H1 (cell line): ENCODE measurements around the gene ZSCAN4. TPM values are rescaled to one million over a fixed set of nuclear protein-coding genes. Genes with fewer than 3 reads are reported as not detected.

Experiments
- CTCF ChIA-PET: fragments of 300-600 bp; sonication (Branson Sonifier 250); formaldehyde crosslinking; loops from one replicate; lab custom pipeline; 2021; ENCODE audit not compliant: partially characterized antibody; lab: Charles Lee
- POLR2A ChIA-PET: fragments of 300-600 bp; sonication (Branson Sonifier 250); formaldehyde crosslinking; loops from one replicate; lab custom pipeline; 2021; ENCODE audit warnings: inconsistent platforms; ENCODE audit not compliant: partially characterized antibody; lab: Charles Lee
- DNase-seq, 2 experiments: peaks; one replicate each; pipeline versions ENCODE4 v3.0.0 to v3.0.0-alpha.2; 2010 to 2022; ENCODE audit warnings: low spot score in 2 of 2, low read depth in 1 of 2, mixed read lengths in 1 of 2
- FAIRE-seq: peaks from 2 replicates; lab custom pipeline; 2011; peaks lifted over from hg19 to GRCh38; lab: Jason Lieb, UNC
- H2AFZ ChIP-seq: 2 replicates; pipeline ENCODE4 v1.8.1; 2012; ENCODE audit warnings: low read length, inconsistent platforms
- H2AK5ac ChIP-seq: 2 replicates; pipeline ENCODE4 v1.6.1; 2013; ENCODE audit warnings: low read depth, low read length
- H2BK120ac ChIP-seq: replicated peaks from 2 replicates; pipeline ENCODE3; 2013; ENCODE audit warnings: low read depth, low read length, inconsistent platforms
- H2BK12ac ChIP-seq: 2 replicates; pipeline ENCODE4 v1.6.1; 2013; ENCODE audit warnings: low read depth, low read length
- H2BK15ac ChIP-seq: 2 replicates; pipeline ENCODE4 v1.6.1; 2013; ENCODE audit warnings: low read length
- H2BK20ac ChIP-seq: 2 replicates; pipeline ENCODE4 v1.6.1; 2013; ENCODE audit warnings: low read length
- H2BK5ac ChIP-seq: 2 replicates; pipeline ENCODE4 v1.6.1; 2013; ENCODE audit warnings: low read depth, low read length
- H3K14ac ChIP-seq: 2 replicates; pipeline ENCODE4 v1.6.1; 2013; ENCODE audit warnings: inconsistent platforms; ENCODE audit not compliant: insufficient read length
- H3K18ac ChIP-seq: 2 replicates; pipeline ENCODE4 v1.6.1; 2013; ENCODE audit warnings: low read length; ENCODE audit errors: extremely low read depth
- H3K23ac ChIP-seq: 2 replicates; pipeline ENCODE4 v1.6.1; 2013; ENCODE audit warnings: inconsistent platforms; ENCODE audit not compliant: insufficient read length
- H3K23me2 ChIP-seq: 2 replicates; pipeline ENCODE4 v1.6.1; 2013; ENCODE audit warnings: low read depth, low read length
- H3K27ac ChIP-seq: 2 replicates; pipeline ENCODE4 v1.6.1; 2011; ENCODE audit warnings: low read depth, low read length, inconsistent platforms
- H3K27me3 ChIP-seq, 4 experiments: replicated peaks in 1 of 4; 1 replicate in 1 of 4; 2 replicates in 3 of 4; pipeline versions ENCODE4 v1.6.1 to v1.8.1; 2011 to 2013; ENCODE audit warnings: low read length in 3 of 4, mild to moderate bottlenecking in 3 of 4, inconsistent platforms in 2 of 4, mixed read lengths in 2 of 4, moderate library complexity in 1 of 4; ENCODE audit not compliant: control insufficient read depth in 3 of 4, insufficient read depth in 3 of 4; ENCODE audit errors: extremely low read depth in 1 of 4
- H3K36me3 ChIP-seq, 4 experiments: 2 replicates each; pipeline versions ENCODE4 v1.6.1 to v1.8.1; 2011 to 2013; ENCODE audit warnings: mild to moderate bottlenecking in 4 of 4, low read length in 3 of 4, moderate library complexity in 2 of 4, control low read depth in 1 of 4, inconsistent platforms in 1 of 4; ENCODE audit not compliant: insufficient read depth in 4 of 4, control insufficient read depth in 2 of 4
- H3K4ac ChIP-seq: replicated peaks from 2 replicates; pipeline ENCODE3; 2013; ENCODE audit warnings: low read length, low read depth, mixed read lengths, inconsistent platforms; ENCODE audit not compliant: insufficient read length
- H3K4me1 ChIP-seq, 4 experiments: replicated peaks in 1 of 4; 1 replicate in 1 of 4; 2 replicates in 3 of 4; pipeline versions ENCODE4 v1.6.1 to v1.8.1; 2011 to 2013; ENCODE audit warnings: low read length in 3 of 4, inconsistent platforms in 2 of 4, mixed read lengths in 1 of 4; ENCODE audit not compliant: insufficient read depth in 4 of 4, control insufficient read depth in 3 of 4
- H3K4me2 ChIP-seq, 2 experiments: 2 replicates each; pipeline versions ENCODE4 v1.6.1 to v1.8.1; 2011 to 2013; ENCODE audit warnings: low read depth in 2 of 2, low read length in 2 of 2, control low read depth in 1 of 2, inconsistent platforms in 1 of 2, mild to moderate bottlenecking in 1 of 2; ENCODE audit not compliant: insufficient read depth in 1 of 2
- H3K4me3 ChIP-seq, 4 experiments: fragments of 200-600, 300-600 bp in 1 of 4; sonication (generic), shearing (Covaris generic), sonication (Bioruptor Twin) in 1 of 4; 2 replicates each; pipeline versions ENCODE4 v1.5.1 to v1.8.1; 2011 to 2016; ENCODE audit warnings: low read length in 4 of 4, low read depth in 3 of 4, control low read depth in 2 of 4, inconsistent platforms in 2 of 4, mild to moderate bottlenecking in 2 of 4, mixed read lengths in 1 of 4, moderate library complexity in 1 of 4; ENCODE audit not compliant: insufficient read depth in 2 of 4; ENCODE audit errors: extremely low read depth in 1 of 4
- H3K56ac ChIP-seq: replicated peaks from 2 replicates; pipeline ENCODE3; 2013; ENCODE audit warnings: low read depth, mild to moderate bottlenecking, mixed read lengths, low read length, inconsistent platforms; ENCODE audit not compliant: insufficient read length
- H3K79me1 ChIP-seq: 2 replicates; pipeline ENCODE4 v1.6.1; 2013; ENCODE audit warnings: low read depth, low read length, control low read depth
- H3K79me2 ChIP-seq, 2 experiments: 2 replicates each; pipeline versions ENCODE4 v1.6.1 to v1.8.1; 2012 to 2013; ENCODE audit warnings: low read length in 2 of 2, mild to moderate bottlenecking in 2 of 2, inconsistent platforms in 1 of 2; ENCODE audit not compliant: insufficient read depth in 2 of 2, control insufficient read depth in 1 of 2
- H3K9ac ChIP-seq, 4 experiments: replicated peaks in 1 of 4; 1 replicate in 1 of 4; 2 replicates in 3 of 4; pipeline versions ENCODE4 v1.6.1 to v1.8.1; 2011 to 2013; ENCODE audit warnings: low read depth in 3 of 4, low read length in 3 of 4, control low read depth in 2 of 4, mild to moderate bottlenecking in 2 of 4, moderate library complexity in 2 of 4, inconsistent platforms in 1 of 4; ENCODE audit errors: extremely low read depth in 1 of 4
- H3K9me3 ChIP-seq, 2 experiments: 2 replicates each; pipeline versions ENCODE4 v1.6.1 to v1.8.1; 2012 to 2013; ENCODE audit warnings: mild to moderate bottlenecking in 2 of 2, moderate library complexity in 2 of 2, control low read depth in 1 of 2, inconsistent platforms in 1 of 2, low read depth in 1 of 2, low read length in 1 of 2, mixed read lengths in 1 of 2; ENCODE audit not compliant: insufficient read depth in 2 of 2
- H4K20me1 ChIP-seq, 2 experiments: replicated peaks in 1 of 2; 2 replicates each; pipeline versions ENCODE3 to v1.8.1; 2011 to 2013; ENCODE audit warnings: inconsistent platforms in 2 of 2, low read length in 2 of 2, mild to moderate bottlenecking in 1 of 2; ENCODE audit not compliant: insufficient read depth in 2 of 2, control insufficient read depth in 1 of 2
- H4K5ac ChIP-seq: 2 replicates; pipeline ENCODE4 v1.6.1; 2013; ENCODE audit warnings: low read length, low read depth, mixed read lengths, inconsistent platforms; ENCODE audit not compliant: insufficient read length
- H4K8ac ChIP-seq: 2 replicates; pipeline ENCODE4 v1.8.0; 2013; ENCODE audit warnings: mild to moderate bottlenecking, moderate library complexity, low read length, inconsistent platforms; ENCODE audit not compliant: insufficient read depth; ENCODE audit errors: extremely low read depth
- H4K91ac ChIP-seq: replicated peaks from 2 replicates; pipeline ENCODE3; 2013; ENCODE audit warnings: low read length, mixed read lengths, inconsistent platforms; ENCODE audit not compliant: insufficient read length
- BCL11A ChIP-seq, 2 experiments: IDR thresholded peaks; one replicate each; pipeline ENCODE4 v1.6.1; 2011; ENCODE audit warnings: low read depth in 2 of 2, low read length in 2 of 2, mild to moderate bottlenecking in 2 of 2
- BRCA1 ChIP-seq: IDR thresholded peaks from 2 replicates; pipeline ENCODE4 v1.6.1; 2012; ENCODE audit warnings: low read depth, low read length, improper control_type of control experiment
- JUND ChIP-seq: IDR thresholded peaks from 2 replicates; pipeline ENCODE4 v1.6.1; 2011; ENCODE audit warnings: mild to moderate bottlenecking, improper control_type of control experiment, low read length
- KDM1A ChIP-seq: fragments of 200-600, 300-600 bp; sonication (generic); IDR thresholded peaks from 2 replicates; pipeline ENCODE4 v1.7.1; 2016; ENCODE audit warnings: mild to moderate bottlenecking, low read length, borderline replicate concordance
- KDM4A ChIP-seq: IDR thresholded peaks from one replicate; pipeline ENCODE4 v1.7.1; 2012; ENCODE audit warnings: low read depth, mild to moderate bottlenecking, moderate library complexity, low read length, inconsistent platforms; ENCODE audit not compliant: severe bottlenecking
- ZNF274 ChIP-seq: IDR thresholded peaks from 2 replicates; pipeline ENCODE4 v1.7.0; 2012; ENCODE audit warnings: low read length, borderline replicate concordance; ENCODE audit errors: extremely low read depth
- WGBS, 2 experiments: shearing (Covaris generic) in 1 of 2; methylation state at CpG; one replicate each; pipeline versions ENCODE4 v1.1.6 to v1.1.7; 2013 to 2015; ENCODE audit warnings: low lambda C conversion rate in 2 of 2, mixed read lengths in 2 of 2, inconsistent platforms in 1 of 2, low coverage in 1 of 2, missing lambda C conversion rate in 1 of 2; ENCODE audit not compliant: insufficient replicate concordance in 2 of 2, insufficient coverage in 1 of 2, insufficient read length in 1 of 2; ENCODE audit errors: extremely low coverage in 1 of 2, missing lambda C conversion rate in 1 of 2; 5-methylcytosine and 5-hydroxymethylcytosine counted together
- polyA plus RNA-seq, 7 experiments: library from polyadenylated mRNA; depleted of rRNA in 3 of 7; stranded (reverse) in 5 of 7; unstranded in 2 of 7; fragments of >200 nt in 5 of 7; fragments of 200-250 nt in 2 of 7; gene quantifications; 1 replicate in 5 of 7; 2 replicates in 1 of 7; 4 replicates in 1 of 7; pipeline versions ENCODE4 v1.2.1 to v1.2.3, GENCODE V29; 2011 to 2013; ENCODE audit warnings: missing spikeins in 2 of 7, mixed read lengths in 2 of 7
- total RNA-seq: library from RNA; stranded (reverse); fragmentation: NEBNext Ultra II Directional; extraction: Animal tissue kit (Norgen Biotek cat#: 25700); gene quantifications from 2 replicates; pipeline ENCODE4 v1.2.1, GENCODE V29; 2021
- TF ChIP-seq, protein P1 (sequence below), 3 experiments: IDR thresholded peaks; 1 replicate in 2 of 3; 2 replicates in 1 of 3; pipeline versions ENCODE4 v1.5.1 to v1.6.1; 2011; ENCODE audit warnings: low read length in 3 of 3, mild to moderate bottlenecking in 3 of 3, inconsistent platforms in 2 of 3, low read depth in 1 of 3, moderate library complexity in 1 of 3; ENCODE audit not compliant: insufficient read depth in 1 of 3; ENCODE audit errors: control extremely low read depth in 1 of 3
- TF ChIP-seq, protein P2 (sequence below): IDR thresholded peaks from 2 replicates; pipeline ENCODE4 v1.6.1; 2012; ENCODE audit warnings: low read length, inconsistent platforms

Gene ZSCAN4
- total and polyA plus RNA-seq, 2 of the 8 experiments (the other 6 are each of a cell fraction or from before 2014, with no cell fraction given), result not detected

DNA sequence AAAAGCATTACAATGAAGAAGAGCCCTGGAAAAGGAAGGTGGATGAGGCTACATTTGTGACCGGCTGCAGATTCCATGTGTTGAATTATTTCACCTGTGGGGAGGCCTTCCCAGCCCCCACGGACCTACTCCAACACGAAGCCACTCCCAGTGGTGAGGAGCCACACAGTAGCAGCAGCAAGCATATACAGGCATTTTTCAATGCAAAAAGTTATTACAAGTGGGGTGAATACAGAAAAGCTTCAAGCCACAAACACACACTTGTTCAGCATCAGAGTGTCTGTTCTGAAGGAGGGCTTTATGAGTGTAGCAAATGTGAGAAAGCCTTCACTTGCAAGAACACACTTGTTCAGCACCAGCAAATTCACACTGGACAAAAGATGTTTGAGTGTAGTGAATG, 18.0 kb downstream of the ZSCAN4 start:
- POLR2A ChIA-PET, result interaction anchor here (1.0 to 3.0 kb wide), 3 partner anchors 10 to 22 kb away, joined by 3 to 13 read pairs (median 4); partner anchors contain the start of gene ZNF154
- no peak overlapping the region for H2BK15ac ChIP-seq
- peaks cover 62 to 100% of the 10 kb centered on the region in 2 experiments for H3K79me2 ChIP-seq
- TF ChIP-seq ZNF274 (peak; percentile 63; the same call in 1 of the 2 replicates), KDM4A (no peak), BRCA1 (no peak), BCL11A (IDR thresholded peaks at IDR 0.05; ENCODE audit: low read depth in 2 of 2, low read length in 2 of 2) (no peak), KDM1A (no peak), JUND (no peak)
- TF ChIP-seq, protein P1, sequence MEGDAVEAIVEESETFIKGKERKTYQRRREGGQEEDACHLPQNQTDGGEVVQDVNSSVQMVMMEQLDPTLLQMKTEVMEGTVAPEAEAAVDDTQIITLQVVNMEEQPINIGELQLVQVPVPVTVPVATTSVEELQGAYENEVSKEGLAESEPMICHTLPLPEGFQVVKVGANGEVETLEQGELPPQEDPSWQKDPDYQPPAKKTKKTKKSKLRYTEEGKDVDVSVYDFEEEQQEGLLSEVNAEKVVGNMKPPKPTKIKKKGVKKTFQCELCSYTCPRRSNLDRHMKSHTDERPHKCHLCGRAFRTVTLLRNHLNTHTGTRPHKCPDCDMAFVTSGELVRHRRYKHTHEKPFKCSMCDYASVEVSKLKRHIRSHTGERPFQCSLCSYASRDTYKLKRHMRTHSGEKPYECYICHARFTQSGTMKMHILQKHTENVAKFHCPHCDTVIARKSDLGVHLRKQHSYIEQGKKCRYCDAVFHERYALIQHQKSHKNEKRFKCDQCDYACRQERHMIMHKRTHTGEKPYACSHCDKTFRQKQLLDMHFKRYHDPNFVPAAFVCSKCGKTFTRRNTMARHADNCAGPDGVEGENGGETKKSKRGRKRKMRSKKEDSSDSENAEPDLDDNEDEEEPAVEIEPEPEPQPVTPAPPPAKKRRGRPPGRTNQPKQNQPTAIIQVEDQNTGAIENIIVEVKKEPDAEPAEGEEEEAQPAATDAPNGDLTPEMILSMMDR (IDR thresholded peaks at IDR 0.05; ENCODE audit: control extremely low read depth in 1 of 3, insufficient read depth in 1 of 3, low read depth in 1 of 3, low read length in 3 of 3), result no peak
- TF ChIP-seq, protein P2, sequence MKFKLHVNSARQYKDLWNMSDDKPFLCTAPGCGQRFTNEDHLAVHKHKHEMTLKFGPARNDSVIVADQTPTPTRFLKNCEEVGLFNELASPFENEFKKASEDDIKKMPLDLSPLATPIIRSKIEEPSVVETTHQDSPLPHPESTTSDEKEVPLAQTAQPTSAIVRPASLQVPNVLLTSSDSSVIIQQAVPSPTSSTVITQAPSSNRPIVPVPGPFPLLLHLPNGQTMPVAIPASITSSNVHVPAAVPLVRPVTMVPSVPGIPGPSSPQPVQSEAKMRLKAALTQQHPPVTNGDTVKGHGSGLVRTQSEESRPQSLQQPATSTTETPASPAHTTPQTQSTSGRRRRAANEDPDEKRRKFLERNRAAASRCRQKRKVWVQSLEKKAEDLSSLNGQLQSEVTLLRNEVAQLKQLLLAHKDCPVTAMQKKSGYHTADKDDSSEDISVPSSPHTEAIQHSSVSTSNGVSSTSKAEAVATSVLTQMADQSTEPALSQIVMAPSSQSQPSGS, result no peak
- peaks cover 57 to 63% of the 10 kb centered on the region in 2 experiments for H3K9me3 ChIP-seq
- FAIRE-seq (no peak), DNase-seq (no peak)
- H3K18ac ChIP-seq, result no peak overlapping the region
- no peak overlapping the region for H3K4ac ChIP-seq
- peaks cover 0 to 2% (median 0%) of the 10 kb centered on the region in 4 experiments; a peak in 1 of 7 replicates for H3K4me1 ChIP-seq
- no peak overlapping the region for H3K14ac ChIP-seq
- WGBS, 2 experiments, result 99% methylated on average over 3 of the region's 3 CpGs; no CpG with 5 or more reads in 1 of the 2 experiments
- CTCF ChIA-PET, result interaction anchor here (1.2 kb wide), 1 partner anchor 10 kb away, joined by 3 read pairs; no protein-coding TSS in a partner anchor
- H4K8ac ChIP-seq, result no peak overlapping the region
- H2BK20ac ChIP-seq, result no peak overlapping the region
- no peak overlapping the region for H3K4me2 ChIP-seq
- H2BK120ac ChIP-seq, result no peak overlapping the region
- H2AK5ac ChIP-seq, result no peak overlapping the region
- no peak overlapping the region for H3K9ac ChIP-seq
- peaks cover 28 to 77% (median 63%) of the 10 kb centered on the region in 4 experiments for H3K36me3 ChIP-seq
- no peaks in the 10 kb centered on the region for H3K27me3 ChIP-seq
- peaks cover 0 to 1% of the 10 kb centered on the region in 2 experiments for H4K20me1 ChIP-seq
- H2BK5ac ChIP-seq, result no peak overlapping the region
- H3K79me1 ChIP-seq, result peaks cover 25% of the 10 kb centered on the region
- peak overlapping the region in 1 of 4 experiments; percentile 11; a peak in 1 of 8 replicates for H3K4me3 ChIP-seq
- H2BK12ac ChIP-seq, result no peak overlapping the region
- H4K91ac ChIP-seq, result no peak overlapping the region
- H3K23ac ChIP-seq, result no peak overlapping the region
- no peak overlapping the region for H3K56ac ChIP-seq
- no peaks in the 10 kb centered on the region; the same call in 1 of the 2 replicates for H3K23me2 ChIP-seq
- no peak overlapping the region for H3K27ac ChIP-seq
- H2AFZ ChIP-seq, result no peak overlapping the region
- no peak overlapping the region for H4K5ac ChIP-seq
